VCaP (cell line): ENCODE results near the gene SECISBP2.
"Not testable (repeated sequence)": the region's sequence is repeated elsewhere in the genome, so short reads cannot be mapped to it uniquely, and the experiment has no call there.

Experiments
- H3K27ac ChIP-seq: fragments of 450-650 bp; 2 replicates; pipeline ENCODE4 v1.5.1; 2017
- CTCF ChIP-seq: fragments of 450-650 bp; conservative IDR thresholded peaks from 2 replicates; pipeline ENCODE4 v1.5.1; 2017; ENCODE audit warnings: mild to moderate bottlenecking, moderate library complexity

Gene SECISBP2

GRCh38 chr9:89368978-89369377 lies 50.7 kb downstream of the SECISBP2 start:
- no peak for TF ChIP-seq CTCF

GRCh38 chr9:89370593-89370992 lies 52.3 kb downstream of the SECISBP2 start:
- TF ChIP-seq CTCF, result no peak
- H3K27ac ChIP-seq, result no peak overlapping the region

More at GRCh38 chr9:89368978-89369377, 50.7 kb downstream of the SECISBP2 start:
- no peak overlapping the region for H3K27ac ChIP-seq

GRCh38 chr9:89371791-89372190 lies 53.5 kb downstream of the SECISBP2 start:
- H3K27ac ChIP-seq, result not testable (repeated sequence)

- H3K27ac ChIP-seq, result no peak overlapping the region
These were observed 54.0 kb downstream of the SECISBP2 start for GRCh38 chr9:89372230-89372816.

DNA sequence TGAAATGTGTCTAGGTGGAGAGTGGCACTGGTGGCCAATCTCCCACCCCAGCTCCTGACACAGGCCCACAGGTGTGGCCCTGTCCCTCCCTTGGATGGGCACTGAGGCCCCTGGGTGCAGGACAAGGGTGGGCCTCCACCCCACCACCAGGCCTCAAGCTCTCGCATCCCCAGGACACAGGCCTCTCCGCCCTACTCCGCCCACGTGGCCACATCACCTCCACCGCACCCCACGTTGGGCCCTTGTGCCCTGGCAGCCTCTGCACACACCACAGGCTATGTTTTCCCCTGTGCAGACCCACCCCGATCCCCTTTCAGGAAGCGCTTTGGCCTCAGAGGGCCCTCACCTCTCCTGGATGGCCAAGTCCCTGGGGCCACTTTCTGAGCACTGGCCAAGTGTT lies 54.7 kb downstream of the SECISBP2 start:
- no peak for TF ChIP-seq CTCF
- H3K27ac ChIP-seq, result no peak overlapping the region

More at GRCh38 chr9:89372230-89372816, 54.0 kb downstream of the SECISBP2 start:
- no peak for TF ChIP-seq CTCF

DNA sequence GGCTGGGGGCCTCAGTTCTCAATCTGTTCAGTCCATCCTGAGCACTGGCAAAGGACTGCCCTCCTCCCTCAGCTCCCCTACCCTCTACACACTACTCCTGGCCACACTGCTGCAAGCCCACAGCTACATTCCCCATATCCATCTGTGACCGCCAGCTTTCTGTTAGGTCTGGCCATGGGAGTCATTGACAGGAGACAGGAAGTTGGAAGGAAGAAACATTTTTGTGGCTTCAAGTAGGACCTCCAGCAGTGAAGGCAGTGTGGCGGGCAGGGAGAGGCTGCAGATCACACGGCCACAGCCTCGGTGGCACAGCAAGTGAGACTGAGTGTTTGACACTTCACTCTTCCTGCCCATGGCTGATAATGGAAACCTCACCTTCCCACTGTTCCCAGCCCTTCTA lies 55.9 kb downstream of the SECISBP2 start:
- TF ChIP-seq CTCF, result no peak
- no peak overlapping the region for H3K27ac ChIP-seq

GRCh38 chr9:89375191-89375760 lies 57.0 kb downstream of the SECISBP2 start:
- peak overlapping the region; percentile 59 for H3K27ac ChIP-seq
- peak; percentile 21 for TF ChIP-seq CTCF

DNA sequence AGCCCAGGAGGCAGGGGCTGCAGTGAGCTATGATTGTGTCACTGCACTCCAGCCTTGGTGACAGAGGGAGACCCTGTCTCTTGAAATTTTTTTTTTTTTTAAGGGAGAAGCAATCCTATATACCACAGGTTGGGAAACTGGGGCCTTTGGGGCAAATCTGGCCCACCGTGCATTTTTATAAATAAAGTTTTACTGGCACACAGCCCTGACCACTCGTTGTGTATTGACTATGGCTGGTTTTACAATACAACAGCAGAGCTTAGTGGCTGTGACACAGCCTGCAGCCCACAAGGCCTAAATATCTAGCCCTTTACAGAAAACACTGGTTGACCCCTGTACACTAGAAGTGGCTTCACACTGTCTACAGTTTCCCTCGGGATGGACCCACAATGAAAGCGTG lies 58.0 kb downstream of the SECISBP2 start:
- peak overlapping the region; percentile 59 for H3K27ac ChIP-seq
- TF ChIP-seq CTCF, result no peak
